Endothelial cell of umbilical vein (primary cell): Measurements from ENCODE around the gene F2RL2. TPM values are rescaled to one million over a fixed set of nuclear protein-coding genes. Genes with fewer than 3 reads are reported as not detected.

ENCODE experiments used
- BruUV-seq: library from RNA; stranded (reverse); fragments of 400-500 nt; replicated peaks from 2 replicates; lab custom pipeline; 2021; lab: Mats Ljungman, UMichigan
- CTCF ChIA-PET: fragments of 300-600, 350-600 bp; sonication (Branson Sonifier 250); formaldehyde crosslinking; loops from one replicate; lab custom pipeline; 2021; ENCODE audit warnings: antibody characterized with exemption, inconsistent platforms; lab: Charles Lee
- POLR2A ChIA-PET: fragments of 300-600, 350-600 bp; sonication (Branson Sonifier 250); formaldehyde crosslinking; loops from one replicate; lab custom pipeline; 2021; ENCODE audit warnings: antibody characterized with exemption, inconsistent platforms; lab: Charles Lee
- DNase-seq: peaks from one replicate; pipeline ENCODE4 v3.0.0-alpha.2; 2011; ENCODE audit warnings: low read depth, low spot score
- FAIRE-seq: peaks from 2 replicates; lab custom pipeline; 2011; peaks lifted over from hg19 to GRCh38; lab: Jason Lieb, UNC
- H2AFZ ChIP-seq: 2 replicates; pipeline ENCODE4 v1.6.0; 2012; ENCODE audit warnings: low read depth, low read length, control low read depth, inconsistent platforms
- H3K27ac ChIP-seq: 2 replicates; pipeline ENCODE4 v1.5.1; 2011; ENCODE audit warnings: low read depth, mild to moderate bottlenecking, control low read depth, low read length, moderate library complexity; ENCODE audit not compliant: insufficient read depth
- H3K27me3 ChIP-seq, 2 experiments: 2 replicates each; pipeline versions ENCODE4 v1.6.0 to v1.6.1; 2011; ENCODE audit warnings: low read length in 2 of 2, mixed read lengths in 1 of 2; ENCODE audit not compliant: control insufficient read depth in 2 of 2, insufficient read depth in 2 of 2
- H3K36me3 ChIP-seq, 2 experiments: 2 replicates in 1 of 2; 3 replicates in 1 of 2; pipeline ENCODE4 v1.5.1; 2011; ENCODE audit warnings: low read length in 2 of 2, mild to moderate bottlenecking in 1 of 2, moderate library complexity in 1 of 2; ENCODE audit not compliant: control insufficient read depth in 2 of 2, insufficient read depth in 2 of 2; ENCODE audit errors: extremely low read depth in 1 of 2
- H3K4me1 ChIP-seq: 3 replicates; pipeline ENCODE4 v1.5.1; 2011; ENCODE audit warnings: mild to moderate bottlenecking, low read length; ENCODE audit not compliant: control insufficient read depth, insufficient read depth; ENCODE audit errors: extremely low read depth
- H3K4me2 ChIP-seq: 2 replicates; pipeline ENCODE4 v1.6.1; 2011; ENCODE audit warnings: low read length, control low read depth, mixed read lengths; ENCODE audit not compliant: insufficient read depth
- H3K4me3 ChIP-seq, 3 experiments: fragments of 200-600 bp in 1 of 3; sonication (generic), shearing (Covaris generic) in 1 of 3; replicated peaks in 1 of 3; 2 replicates each; pipeline ENCODE4 v1.5.1; 2011 to 2016; ENCODE audit warnings: control low read depth in 3 of 3, low read length in 3 of 3, mild to moderate bottlenecking in 2 of 3, inconsistent platforms in 1 of 3, low read depth in 1 of 3, moderate library complexity in 1 of 3; ENCODE audit not compliant: insufficient read depth in 1 of 3
- H3K79me2 ChIP-seq: 2 replicates; pipeline ENCODE4 v1.6.0; 2012; ENCODE audit warnings: low read length, inconsistent platforms; ENCODE audit not compliant: control insufficient read depth, insufficient read depth
- H3K9ac ChIP-seq: replicated peaks from 2 replicates; pipeline ENCODE3; 2011; ENCODE audit warnings: low read length, control low read depth; ENCODE audit not compliant: insufficient read depth; ENCODE audit errors: extremely low read depth
- H3K9me1 ChIP-seq: replicated peaks from 3 replicates; pipeline ENCODE4 v1.6.0; 2011; ENCODE audit warnings: mild to moderate bottlenecking, low read length; ENCODE audit not compliant: control insufficient read depth, insufficient read depth; ENCODE audit errors: extremely low read depth
- H3K9me3 ChIP-seq: replicated peaks from 2 replicates; pipeline ENCODE4 v1.5.1; 2012; ENCODE audit warnings: low read length, inconsistent platforms; ENCODE audit not compliant: control insufficient read depth, insufficient read depth
- H4K20me1 ChIP-seq: replicated peaks from 2 replicates; pipeline ENCODE3; 2011; ENCODE audit warnings: mild to moderate bottlenecking, low read length; ENCODE audit not compliant: control insufficient read depth, insufficient read depth; ENCODE audit errors: extremely low read depth
- CTCF ChIP-seq, 2 donors: IDR thresholded peaks; 1 replicate in 1 of 2; 2 replicates in 1 of 2; pipeline ENCODE4 v1.5.1; 2011; ENCODE audit warnings: low read length in 2 of 2, mild to moderate bottlenecking in 2 of 2, moderate library complexity in 2 of 2, control low read depth in 1 of 2, inconsistent platforms in 1 of 2, low read depth in 1 of 2; ENCODE audit not compliant: insufficient read depth in 1 of 2; ENCODE audit errors: extremely low read depth in 1 of 2
- EZH2 ChIP-seq: IDR thresholded peaks from 2 replicates; pipeline ENCODE4 v1.6.1; 2012; ENCODE audit warnings: borderline replicate concordance, low read depth, mild to moderate bottlenecking, moderate library complexity, low read length, inconsistent platforms; ENCODE audit not compliant: severe bottlenecking
- FOS ChIP-seq: IDR thresholded peaks from 2 replicates; pipeline ENCODE4 v1.6.1; 2011; ENCODE audit warnings: mild to moderate bottlenecking, low read length, moderate library complexity, borderline replicate concordance; ENCODE audit not compliant: insufficient read depth
- GATA2 ChIP-seq: IDR thresholded peaks from 2 replicates; pipeline ENCODE4 v1.7.0; 2011; ENCODE audit warnings: low read depth, mild to moderate bottlenecking, moderate library complexity, mixed read lengths, low read length; ENCODE audit not compliant: insufficient read length, insufficient read depth
- JUN ChIP-seq: IDR thresholded peaks from 2 replicates; pipeline ENCODE4 v1.6.1; 2011; ENCODE audit warnings: borderline replicate concordance, low read depth; ENCODE audit not compliant: insufficient read length, insufficient read depth
- POLR2AphosphoS5 ChIP-seq: IDR thresholded peaks from 2 replicates; pipeline ENCODE4 v1.6.1; 2012; ENCODE audit warnings: low read depth, mild to moderate bottlenecking, control low read depth, low read length, moderate library complexity; ENCODE audit not compliant: insufficient read depth
- dilution Hi-C: fragments of 300-500 bp; cut with MboI; formaldehyde crosslinking; loops from one replicate; pipeline ENCODE4 v1.15.0; 2019; ENCODE audit warnings: low sequenced_read_pairs; ENCODE audit not compliant: extremely low pct_ligation_motif_present
- intact Hi-C: fragments of 100-400 bp; cut with micrococcal nuclease; formaldehyde crosslinking; loops from one replicate; pipeline ENCODE4 v1.10.0; 2022
- polyA plus RNA-seq, 4 experiments: library from polyadenylated mRNA; depleted of rRNA in 3 of 4; stranded (reverse) in 3 of 4; unstranded in 1 of 4; fragments of >200 nt; gene quantifications; 2 replicates each; pipeline versions ENCODE4 v1.2.1 to v1.2.3, GENCODE V29; 2011 to 2012; ENCODE audit warnings: missing spikeins in 1 of 4
- total RNA-seq: library from RNA; stranded (reverse); gene quantifications from 2 replicates; pipeline ENCODE4 v1.2.3, GENCODE V29; 2021

F2RL2 gene
- total and polyA plus RNA-seq, 2 donors (not counting 3 experiments of a cell fraction or from before 2014, with no cell fraction given) = 19.8 to 33.3 TPM

DNA sequence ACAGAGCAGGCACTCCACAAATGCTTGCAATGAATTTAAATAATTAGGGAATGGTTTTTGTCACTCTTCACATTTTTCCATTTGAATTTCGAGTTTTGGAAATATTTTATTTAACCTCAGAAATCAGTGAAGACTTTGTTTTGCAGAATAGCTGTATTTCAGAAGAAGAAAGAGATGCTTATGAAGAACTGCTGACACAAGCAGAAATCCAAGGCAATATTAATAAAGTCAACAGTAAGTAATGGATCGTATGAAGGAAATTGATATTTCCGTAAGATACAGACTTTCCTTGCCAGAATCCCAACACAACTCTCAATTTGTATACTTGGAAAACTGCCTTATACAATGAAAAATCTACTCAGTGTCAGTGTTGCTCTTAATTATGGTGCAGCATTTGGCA is 30.5 kb downstream of the F2RL2 start:
- H3K27me3 ChIP-seq = peaks cover 22 to 27% of the 10 kb centered on the region in 2 experiments
- intact Hi-C loops (no loop called here), dilution Hi-C loops (no loop called here)
- FAIRE-seq = no peak
- no peaks in the 10 kb centered on the region for H3K79me2 ChIP-seq
- no peak overlapping the region for H3K9ac ChIP-seq
- H3K4me2 ChIP-seq = no peak overlapping the region
- no peaks in the 10 kb centered on the region for H4K20me1 ChIP-seq
- H3K36me3 ChIP-seq = no peaks in the 10 kb centered on the region
- peaks cover 2% of the 10 kb centered on the region for H3K4me1 ChIP-seq
- no peak overlapping the region for H3K4me3 ChIP-seq
- no peaks in the 10 kb centered on the region for H3K9me3 ChIP-seq
- ChIA-PET CTCF (interaction anchor here (1.5 kb wide), 1 partner anchor 182 kb away, joined by 4 read pairs; no protein-coding TSS in a partner anchor), POLR2A (interaction anchor here (0.6 kb wide), 1 partner anchor 182 kb away, joined by 4 read pairs; no protein-coding TSS in a partner anchor)
- no peak overlapping the region for H3K27ac ChIP-seq
- no peaks in the 10 kb centered on the region for H3K9me1 ChIP-seq
- no peak overlapping the region for H2AFZ ChIP-seq
- no TSS peak for BruUV-seq
- TF ChIP-seq EZH2 (no peak), JUN (no peak), FOS (no peak), CTCF (IDR thresholded peaks at IDR 0.05; ENCODE audit: extremely low read depth in 1 of 2, insufficient read depth in 1 of 2, low read depth in 1 of 2, low read length in 2 of 2) (no peak)
- DNase-seq = no peak

DNA sequence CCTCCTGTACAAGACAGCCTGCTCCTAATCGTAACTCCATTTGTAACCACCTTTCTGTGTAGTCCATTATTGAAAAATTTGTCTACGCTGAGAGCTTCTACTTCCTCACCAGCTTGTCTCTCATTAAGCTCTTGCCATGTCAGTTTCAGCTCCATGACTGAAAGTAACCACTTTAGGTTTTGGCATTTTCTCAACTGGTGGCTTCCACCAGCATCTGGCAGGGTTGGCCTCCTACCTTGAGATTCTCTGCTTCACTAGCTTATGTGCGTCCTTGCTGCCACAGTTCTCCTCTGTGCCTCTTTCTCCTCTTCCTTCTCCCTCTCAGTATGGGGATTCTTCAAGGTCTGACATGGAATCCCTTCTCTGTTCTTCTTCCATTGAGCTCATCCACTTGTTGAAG is 31.8 kb downstream of the F2RL2 start:
- peaks cover 2% of the 10 kb centered on the region for H3K4me1 ChIP-seq
- H3K9me1 ChIP-seq = no peaks in the 10 kb centered on the region
- no peaks in the 10 kb centered on the region for H4K20me1 ChIP-seq
- no peak overlapping the region for H3K4me2 ChIP-seq
- no peak overlapping the region for H3K9ac ChIP-seq
- dilution Hi-C loops (no loop called here), intact Hi-C loops (no loop called here)
- CTCF ChIA-PET = no interaction called here
- H2AFZ ChIP-seq = no peak overlapping the region
- no TSS peak for BruUV-seq
- DNase-seq = no peak
- no peak for TF ChIP-seq GATA2
- no peak for TF ChIP-seq POLR2AphosphoS5
- no peak for TF ChIP-seq EZH2
- H3K36me3 ChIP-seq = no peaks in the 10 kb centered on the region
- no peaks in the 10 kb centered on the region for H3K79me2 ChIP-seq
- H3K27ac ChIP-seq = no peak overlapping the region
- POLR2A ChIA-PET = no interaction called here
- no peak for FAIRE-seq
- H3K9me3 ChIP-seq = no peaks in the 10 kb centered on the region
- peaks cover 20 to 34% of the 10 kb centered on the region in 2 experiments for H3K27me3 ChIP-seq
- no peak overlapping the region for H3K4me3 ChIP-seq
